ENCODE measurements around the gene BEAN1. TPM values are rescaled to one million over a fixed set of nuclear protein-coding genes. Genes with fewer than 3 reads are reported as not detected.

BEAN1 gene
- total RNA-seq, 1 experiment from 2014 or later: not detected

DNA sequence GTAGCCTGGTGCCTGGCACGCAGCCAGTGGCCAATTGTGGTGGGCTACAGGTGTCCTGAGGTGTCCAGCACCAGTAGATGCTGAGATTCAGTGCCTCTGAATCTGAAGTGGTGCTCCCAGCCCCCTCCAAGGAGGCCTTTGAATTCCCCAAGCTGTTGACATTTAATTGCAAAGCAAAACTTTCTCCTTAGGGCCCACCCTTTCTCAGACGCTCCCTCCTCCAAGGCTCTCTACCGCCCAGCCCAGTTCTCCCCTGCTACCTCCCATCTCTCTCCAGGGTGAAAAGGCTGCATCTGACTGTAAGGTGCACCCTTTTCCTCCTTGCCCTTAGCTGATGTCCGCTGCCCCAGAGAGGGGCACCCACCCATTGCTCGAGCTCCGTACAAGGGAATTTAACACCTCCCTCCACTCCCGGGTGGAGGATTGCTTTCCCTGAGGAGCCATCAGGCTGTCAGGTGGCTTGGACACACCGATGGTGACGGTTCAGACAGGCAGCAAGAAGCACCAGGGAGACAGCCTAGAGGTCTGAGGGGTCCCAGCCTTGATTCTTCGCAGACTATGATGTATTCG, 1.7 kb downstream of the BEAN1 start:
- POLR2A ChIA-PET: interaction anchor here (0.5 kb wide), 1 partner anchor 45 kb away, joined by 3 read pairs; no protein-coding TSS in a partner anchor
- CTCF ChIA-PET: interaction anchor here (0.8 to 3.7 kb wide), 5 partner anchors 16 to 121 kb away, joined by 3 to 12 read pairs (median 7); no protein-coding TSS in a partner anchor
- H3K36me3 Mint-ChIP-seq: no peaks in the 10 kb centered on the region
- no peak for ATAC-seq
- TF ChIP-seq ZNF263 (CRISPR knock-in tag; IDR thresholded peaks at IDR 0.05; ENCODE audit: low read depth) (0 out of 2 replicates have a peak, but pooled peaks have one; percentile 19), ZNF121 (CRISPR knock-in tag; IDR thresholded peaks at IDR 0.05) (no peak), NFYB (CRISPR knock-in tag; conservative IDR thresholded peaks at IDR 0.05; ENCODE audit: low read depth) (no peak), FOXP1 (CRISPR knock-in tag; IDR thresholded peaks at IDR 0.05; ENCODE audit: borderline replicate concordance) (no peak), MYBL2 (CRISPR knock-in tag; IDR thresholded peaks at IDR 0.05) (no peak), ZNF317 (CRISPR knock-in tag; IDR thresholded peaks at IDR 0.05; ENCODE audit: borderline replicate concordance, low read depth) (no peak), USF2 (CRISPR knock-in tag; IDR thresholded peaks at IDR 0.05) (no peak)
- peaks cover 19% of the 10 kb centered on the region for H3K4me1 Mint-ChIP-seq
- peak overlapping the region; percentile 59 for H3K4me3 Mint-ChIP-seq
- H3K27ac Mint-ChIP-seq: no peak overlapping the region
- no peak for DNase-seq (ENCODE audit: low spot score)
- H3K27me3 Mint-ChIP-seq (ENCODE audit: low read depth): peaks cover 81% of the 10 kb centered on the region
- H3K9me3 Mint-ChIP-seq: no peaks in the 10 kb centered on the region

DNA sequence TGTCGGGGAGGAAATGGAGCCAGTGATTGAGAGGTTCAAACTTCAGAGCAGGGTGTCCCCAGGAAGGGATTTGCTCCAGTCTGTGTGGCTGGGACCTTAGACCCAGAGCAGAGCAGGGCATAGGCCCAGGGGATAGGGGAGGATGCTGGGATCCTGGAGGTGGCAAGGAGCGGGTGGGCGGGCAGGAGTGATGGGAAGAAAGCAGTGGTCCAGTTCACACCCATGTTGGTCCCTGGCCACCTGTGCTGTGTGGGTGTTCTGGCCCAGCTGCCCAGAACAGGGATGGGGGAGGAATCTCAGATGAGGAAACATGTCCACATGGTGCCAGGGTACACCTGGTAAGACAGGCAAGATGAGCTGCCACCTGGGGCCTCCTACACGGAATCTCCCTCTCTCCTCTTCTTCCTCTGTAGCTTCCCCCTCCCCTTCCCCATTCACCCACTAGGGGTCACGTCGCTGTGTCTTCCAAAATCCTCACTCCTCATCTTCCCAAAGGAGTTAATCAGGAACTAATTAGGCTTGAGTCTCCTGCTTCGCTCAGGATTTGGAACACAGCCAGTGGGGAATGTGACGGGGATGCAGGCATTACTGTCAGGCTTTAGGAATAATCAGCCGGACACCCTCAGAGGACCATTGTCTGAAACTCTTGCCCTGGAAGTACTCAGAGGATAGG, 2.3 kb downstream of the BEAN1 start:
- no peak overlapping the region for H3K4me3 Mint-ChIP-seq
- ChIA-PET POLR2A (interaction anchor here (0.5 kb wide), 1 partner anchor 44 kb away, joined by 3 read pairs; no protein-coding TSS in a partner anchor), CTCF (interaction anchor here (0.7 to 3.7 kb wide), 5 partner anchors 15 to 122 kb away, joined by 3 to 12 read pairs (median 3); no protein-coding TSS in a partner anchor)
- no peaks in the 10 kb centered on the region for H3K36me3 Mint-ChIP-seq
- no peak for DNase-seq (ENCODE audit: low spot score)
- no peak overlapping the region for H3K27ac Mint-ChIP-seq
- H3K27me3 Mint-ChIP-seq (ENCODE audit: low read depth): peaks cover 74% of the 10 kb centered on the region
- no peaks in the 10 kb centered on the region for H3K9me3 Mint-ChIP-seq
- H3K4me1 Mint-ChIP-seq: peaks cover 19% of the 10 kb centered on the region
- no peak for ATAC-seq
- no peak for TF ChIP-seq JAZF1 (CRISPR knock-in tag; IDR thresholded peaks at IDR 0.05)
- no peak for TF ChIP-seq ZBTB21 (CRISPR knock-in tag; IDR thresholded peaks at IDR 0.05; ENCODE audit: borderline replicate concordance)
- no peak for TF ChIP-seq ZNF423 (CRISPR knock-in tag; IDR thresholded peaks at IDR 0.05)
- no peak for TF ChIP-seq SMAD4 (CRISPR knock-in tag; IDR thresholded peaks at IDR 0.05)
- TF ChIP-seq MAX (CRISPR knock-in tag; IDR thresholded peaks at IDR 0.05): no peak
- TF ChIP-seq OVOL2 (CRISPR knock-in tag; IDR thresholded peaks at IDR 0.05; ENCODE audit: borderline replicate concordance): no peak
- TF ChIP-seq ELF4 (CRISPR knock-in tag; IDR thresholded peaks at IDR 0.05; ENCODE audit: low read depth): no peak
- no peak for TF ChIP-seq E2F4 (CRISPR knock-in tag; IDR thresholded peaks at IDR 0.05; ENCODE audit: borderline replicate concordance, low read depth)
- no peak for TF ChIP-seq ZNF425 (CRISPR knock-in tag; conservative IDR thresholded peaks at IDR 0.05)
- no peak for TF ChIP-seq GRHL2 (CRISPR knock-in tag; IDR thresholded peaks at IDR 0.05; ENCODE audit: insufficient replicate concordance, severe bottlenecking)

Measured in WTC11 (cell line).